BLaER1 treated with 17β-estradiol and CSF1 and Interleukin-3, amounts not matched to agents 10 nM and 100 nM (cell line): ENCODE results near the gene STX12.

Experiments used
- H3K27ac ChIP-seq, 11 experiments: shearing (Covaris generic); formaldehyde crosslinking; 2 replicates each; pipeline ENCODE4 v1.8.1; 2022
- H3K27me3 ChIP-seq, 11 experiments: shearing (Covaris generic); formaldehyde crosslinking; 2 replicates each; pipeline ENCODE4 v1.8.1; 2022
- H3K36me3 ChIP-seq, 11 experiments: shearing (Covaris generic); formaldehyde crosslinking; 2 replicates each; pipeline ENCODE4 v1.8.1; 2022
- H3K4me1 ChIP-seq, 10 experiments: shearing (Covaris generic); formaldehyde crosslinking; 2 replicates each; pipeline ENCODE4 v1.8.1; 2022
- H3K4me2 ChIP-seq, 11 experiments: shearing (Covaris generic); formaldehyde crosslinking; 2 replicates each; pipeline ENCODE4 v1.8.1; 2022
- H3K4me3 ChIP-seq, 10 experiments: shearing (Covaris generic); formaldehyde crosslinking; 2 replicates each; pipeline ENCODE4 v1.8.1; 2022
- H3K9ac ChIP-seq, 11 experiments: shearing (Covaris generic); formaldehyde crosslinking; 2 replicates each; pipeline ENCODE4 v1.8.1; 2022
- H3K9me3 ChIP-seq, 11 experiments: shearing (Covaris generic); formaldehyde crosslinking; replicated peaks in 1 of 11; 2 replicates each; pipeline ENCODE4 v1.8.1; 2022
- H4K20me1 ChIP-seq, 11 experiments: shearing (Covaris generic); formaldehyde crosslinking; 2 replicates each; pipeline ENCODE4 v1.8.1; 2022
- Cebpa-rat ChIP-seq, 11 experiments: shearing (Covaris generic); IDR thresholded peaks; 2 replicates each; pipeline ENCODE4 v1.8.1; 2022

The STX12 gene

DNA sequence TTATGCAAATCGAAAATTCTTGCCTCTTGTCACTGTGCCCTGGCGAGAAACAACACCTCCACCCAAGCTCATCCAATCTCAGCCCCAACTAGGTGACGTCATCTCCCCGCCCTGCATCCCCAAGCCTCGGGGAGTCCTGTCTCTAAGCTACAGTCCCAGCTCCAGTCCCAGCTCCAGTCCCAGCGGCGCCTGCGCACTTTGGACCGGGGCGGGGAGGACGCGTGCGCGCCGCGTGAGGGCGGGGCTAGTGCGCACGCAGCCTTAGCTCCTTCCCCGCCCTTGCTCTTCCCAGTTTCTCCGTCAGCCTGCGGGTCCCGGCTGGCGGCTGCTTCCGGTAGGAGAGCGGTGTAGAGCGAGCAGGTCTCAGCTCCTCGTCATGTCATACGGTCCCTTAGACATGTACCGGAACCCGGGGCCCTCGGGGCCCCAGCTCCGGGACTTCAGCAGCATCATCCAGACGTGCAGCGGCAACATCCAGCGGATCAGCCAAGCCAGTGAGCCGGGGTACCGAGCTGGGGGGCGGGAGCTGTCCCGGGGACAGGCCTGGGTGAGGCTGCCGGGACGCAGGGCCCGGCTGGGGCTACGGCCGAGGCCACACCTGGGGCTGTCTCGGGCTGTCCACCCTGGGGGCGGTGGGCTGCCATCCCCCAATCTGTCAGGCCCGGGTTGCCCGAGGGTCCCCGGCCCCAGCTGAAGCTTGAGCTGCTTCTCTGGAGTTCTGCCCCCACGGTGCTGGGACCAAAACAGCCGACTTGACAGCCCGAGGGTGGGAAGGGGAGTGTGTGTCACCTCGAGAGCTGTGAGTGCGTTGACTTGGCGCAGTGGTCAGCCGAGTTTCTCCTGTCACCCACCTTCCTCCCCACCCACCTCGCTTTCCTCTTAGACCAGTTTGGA lies at the start of gene STX12:
Gene STX12 (plus strand): TSS at position 288 of the 894 bp plus-strand sequence. CDS start 89 bp downstream, at position 377.
- Histone ChIP-seq H3K4me2 (peak within 1 kb of the TSS; percentile 87 to 99 (median 90)), H3K4me3 (peak within 1 kb of the TSS; percentile 88 to 100 (median 96)), H3K4me1 (peaks cover 20 to 54% (median 22%) of the 10 kb centered on the region in 10 experiments), H3K27me3 (no peaks in the 10 kb centered on the region), H4K20me1 (peaks cover 18 to 50% (median 43%) of the 10 kb centered on the region in 11 experiments; a peak in 16 of 22 replicates), H3K9me3 (no peaks in the 10 kb centered on the region), H3K36me3 (peaks cover 3 to 32% (median 22%) of the 10 kb centered on the region in 11 experiments; a peak in 19 of 22 replicates), H3K27ac (peak within 1 kb of the TSS; percentile 76 to 99 (median 86)), H3K9ac (peak within 1 kb of the TSS; percentile 83 to 100 (median 93))
- TF ChIP-seq Cebpa-rat (IDR thresholded peaks at IDR 0.05): no peak

- TF ChIP-seq Cebpa-rat (IDR thresholded peaks at IDR 0.05): no peak
- Histone ChIP-seq H3K9ac (peak overlapping the region; percentile 66 to 80 (median 72)), H3K27ac (peak overlapping the region; percentile 68 to 91 (median 77))
Observed at GRCh38 chr1:27724961-27725373, 48.1 kb upstream of the STX12 start.

GRCh38 chr1:27725374-27726172 lies 47.4 kb upstream of the STX12 start, which contains the start of gene FAM76A:
Gene FAM76A (plus strand): TSS chr1:27725961. CDS start chr1:27726081, 120 bp downstream.
- no peak for TF ChIP-seq Cebpa-rat (IDR thresholded peaks at IDR 0.05)
- peak within 1 kb of the TSS; percentile 74 to 91 (median 82) for H3K27ac ChIP-seq
- peaks cover 7 to 29% (median 17%) of the 10 kb centered on the region in 11 experiments; a peak in 18 of 22 replicates for H3K36me3 ChIP-seq
- no peaks in the 10 kb centered on the region for H3K27me3 ChIP-seq
- H3K9me3 ChIP-seq: no peaks in the 10 kb centered on the region
- no peaks in the 10 kb centered on the region for H4K20me1 ChIP-seq
- peaks cover 19 to 24% (median 20%) of the 10 kb centered on the region in 10 experiments for H3K4me1 ChIP-seq
- H3K9ac ChIP-seq: peak within 1 kb of the TSS; percentile 83 to 95 (median 90)
- H3K4me2 ChIP-seq: peak within 1 kb of the TSS; percentile 81 to 97 (median 92)
- peak within 1 kb of the TSS; percentile 86 to 98 (median 94) for H3K4me3 ChIP-seq

More at GRCh38 chr1:27724961-27725373, 48.1 kb upstream of the STX12 start:
- Histone ChIP-seq H3K4me3 (peak overlapping the region; percentile 36 to 98 (median 56)), H3K4me2 (peak overlapping the region; percentile 63 to 91 (median 82)), H3K36me3 (peaks cover 7 to 23% (median 17%) of the 10 kb centered on the region in 11 experiments; a peak in 18 of 22 replicates), H3K27me3 (no peaks in the 10 kb centered on the region), H3K4me1 (peaks cover 19 to 24% (median 20%) of the 10 kb centered on the region in 10 experiments), H4K20me1 (no peaks in the 10 kb centered on the region), H3K9me3 (no peaks in the 10 kb centered on the region)

GRCh38 chr1:27726173-27727044 lies 46.6 kb upstream of the STX12 start:
- Histone ChIP-seq H3K27me3 (no peaks in the 10 kb centered on the region), H3K4me3 (peak overlapping the region; percentile 86 to 98 (median 94)), H3K9ac (peak overlapping the region; percentile 83 to 95 (median 90)), H3K4me1 (peaks cover 19 to 24% (median 20%) of the 10 kb centered on the region in 10 experiments), H3K36me3 (peaks cover 7 to 37% (median 17%) of the 10 kb centered on the region in 11 experiments; a peak in 19 of 22 replicates), H3K27ac (peak overlapping the region; percentile 73 to 91 (median 81)), H3K9me3 (no peaks in the 10 kb centered on the region), H3K4me2 (peak overlapping the region; percentile 81 to 97 (median 92)), H4K20me1 (no peaks in the 10 kb centered on the region)
- no peak for TF ChIP-seq Cebpa-rat (IDR thresholded peaks at IDR 0.05)

GRCh38 chr1:27727126-27727525 lies 45.9 kb upstream of the STX12 start:
- Histone ChIP-seq H3K27ac (peak overlapping the region in 6 of 11 experiments; percentile 1 to 91 (median 82); a peak in 7 of 22 replicates), H3K9me3 (no peaks in the 10 kb centered on the region)

DNA sequence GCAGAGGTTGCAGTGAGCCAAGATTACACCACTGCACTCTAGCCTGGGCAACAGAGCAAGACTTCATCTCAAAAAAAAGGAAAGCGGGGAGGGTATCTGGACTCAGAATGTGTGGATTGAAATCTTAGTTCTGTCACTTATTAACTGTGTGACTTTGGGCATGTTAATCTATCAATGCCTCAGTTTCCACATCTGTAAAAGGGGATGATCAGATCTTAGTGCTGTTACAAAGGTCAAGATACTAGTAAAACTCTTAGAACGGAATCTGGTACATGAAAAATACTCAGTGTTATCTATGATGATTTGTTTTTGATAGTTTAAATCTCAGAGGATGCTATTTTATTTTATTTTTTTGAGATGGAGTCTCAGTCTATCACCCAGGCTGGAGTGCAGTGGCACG lies 36.8 kb upstream of the STX12 start:
- Histone ChIP-seq H4K20me1 (no peaks in the 10 kb centered on the region; a peak in 1 of 22 replicates), H3K36me3 (peaks cover 66 to 91% (median 83%) of the 10 kb centered on the region in 11 experiments), H3K9ac (no peak overlapping the region), H3K4me1 (no peaks in the 10 kb centered on the region), H3K27me3 (no peaks in the 10 kb centered on the region), H3K9me3 (no peaks in the 10 kb centered on the region), H3K27ac (no peak overlapping the region), H3K4me2 (no peak overlapping the region), H3K4me3 (no peak overlapping the region)
- TF ChIP-seq Cebpa-rat (IDR thresholded peaks at IDR 0.05): no peak

More at GRCh38 chr1:27727126-27727525, 45.9 kb upstream of the STX12 start:
- peak overlapping the region; percentile 86 to 98 (median 94); a peak in 18 of 20 replicates for H3K4me3 ChIP-seq
- no peaks in the 10 kb centered on the region for H4K20me1 ChIP-seq
- H3K4me2 ChIP-seq: peak overlapping the region; percentile 81 to 97 (median 92)
- peaks cover 19 to 24% (median 20%) of the 10 kb centered on the region in 10 experiments for H3K4me1 ChIP-seq
- H3K36me3 ChIP-seq: peaks cover 12 to 43% (median 22%) of the 10 kb centered on the region in 11 experiments; a peak in 20 of 22 replicates
- no peak for TF ChIP-seq Cebpa-rat (IDR thresholded peaks at IDR 0.05)
- peak overlapping the region; percentile 83 to 95 (median 90); a peak in 20 of 22 replicates for H3K9ac ChIP-seq
- no peaks in the 10 kb centered on the region for H3K27me3 ChIP-seq

GRCh38 chr1:27741121-27741520 lies 31.9 kb upstream of the STX12 start:
- peaks cover 44 to 76% (median 62%) of the 10 kb centered on the region in 11 experiments for H3K36me3 ChIP-seq
- no peak for TF ChIP-seq Cebpa-rat (IDR thresholded peaks at IDR 0.05)

GRCh38 chr1:27744556-27744955 lies 28.5 kb upstream of the STX12 start:
- Histone ChIP-seq H3K27me3 (no peaks in the 10 kb centered on the region), H3K4me1 (peaks cover 0 to 2% (median 0%) of the 10 kb centered on the region in 10 experiments; a peak in 1 of 20 replicates), H3K4me2 (no peak overlapping the region), H3K4me3 (no peak overlapping the region), H3K36me3 (peaks cover 37 to 71% (median 52%) of the 10 kb centered on the region in 11 experiments), H3K27ac (no peak overlapping the region), H4K20me1 (no peaks in the 10 kb centered on the region), H3K9me3 (no peaks in the 10 kb centered on the region), H3K9ac (no peak overlapping the region)
- no peak for TF ChIP-seq Cebpa-rat (IDR thresholded peaks at IDR 0.05)

More at GRCh38 chr1:27741121-27741520, 31.9 kb upstream of the STX12 start:
- H3K4me3 ChIP-seq: no peak overlapping the region
- no peaks in the 10 kb centered on the region for H3K27me3 ChIP-seq
- H3K9me3 ChIP-seq: no peaks in the 10 kb centered on the region
- H3K4me2 ChIP-seq: no peak overlapping the region
- no peak overlapping the region for H3K9ac ChIP-seq
- H4K20me1 ChIP-seq: no peaks in the 10 kb centered on the region; a peak in 1 of 22 replicates
- H3K4me1 ChIP-seq: no peaks in the 10 kb centered on the region
- no peak overlapping the region for H3K27ac ChIP-seq
